Stomach (tissue), 9 donors: ENCODE results near the gene TSPAN8. TPM values are rescaled to one million over a fixed set of nuclear protein-coding genes. Genes with fewer than 3 reads are reported as not detected.

ENCODE experiments used
- DNase-seq, 2 donors: peaks; one replicate each; pipeline versions ENCODE4 v3.0.0 to v3.0.0-alpha.2; 2013 to 2019
- H3K27ac ChIP-seq, 5 donors: fragments of 200-600 bp in 4 of 5; sonication (generic) in 4 of 5; one replicate each; pipeline ENCODE4 v1.5.1; 2013 to 2019; ENCODE audit warnings: mild to moderate bottlenecking in 1 of 5, moderate library complexity in 1 of 5
- H3K27me3 ChIP-seq, 3 donors: fragments of 200-600 bp; sonication (generic); one replicate each; pipeline ENCODE4 v1.5.1; 2017 to 2019; ENCODE audit warnings: mixed run types in 1 of 3
- H3K36me3 ChIP-seq, 4 donors: fragments of 200-600 bp; sonication (generic); 1 replicate in 3 of 4; 2 replicates in 1 of 4; pipeline ENCODE4 v1.5.1; 2016 to 2019
- H3K4me1 ChIP-seq, 4 donors: fragments of 200-600 bp; sonication (generic); one replicate each; pipeline ENCODE4 v1.5.1; 2016 to 2019
- H3K4me3 ChIP-seq, 4 donors: fragments of 200-600 bp; sonication (generic) in 3 of 4; one replicate each; pipeline ENCODE4 v1.5.1; 2016 to 2019; ENCODE audit warnings: mild to moderate bottlenecking in 1 of 4
- H3K9me3 ChIP-seq, 4 donors: fragments of 200-600 bp; sonication (generic); one replicate each; pipeline ENCODE4 v1.5.1; 2016 to 2019
- CTCF ChIP-seq, 7 experiments: fragments of 450-650 bp in 4 of 7; fragments of 200-600 bp in 3 of 7; sonication (generic) in 3 of 7; IDR thresholded peaks; one replicate each; pipeline ENCODE4 v1.5.1; 2016 to 2019; ENCODE audit warnings: antibody characterized with exemption in 7 of 7, control low read depth in 2 of 7, mild to moderate bottlenecking in 1 of 7
- EP300 ChIP-seq: sonication (generic); formaldehyde crosslinking; IDR thresholded peaks from one replicate; pipeline ENCODE4 v1.6.1; 2017; ENCODE audit warnings: antibody characterized with exemption
- POLR2A ChIP-seq, 4 donors: fragments of 450-650 bp; IDR thresholded peaks; one replicate each; pipeline ENCODE4 v1.6.1; 2016; ENCODE audit warnings: antibody characterized with exemption in 4 of 4, control low read depth in 2 of 4, mild to moderate bottlenecking in 1 of 4, moderate library complexity in 1 of 4
- POLR2AphosphoS5 ChIP-seq, 3 donors: sonication (generic); formaldehyde crosslinking; IDR thresholded peaks; one replicate each; pipeline ENCODE4 v1.6.1; 2016; ENCODE audit warnings: antibody characterized with exemption in 3 of 3
- WGBS, 5 donors: extraction: QIAGEN DNeasy Blood & Tissue Kit in 3 of 5; methylation state at CpG; one replicate each; pipeline versions ENCODE4 v1.1.5 to v1.1.7; 2013 to 2018; 5-methylcytosine and 5-hydroxymethylcytosine counted together
- intact Hi-C: fragments of 100-400 bp; cut with DNase I; formaldehyde crosslinking; loops from one replicate; pipeline ENCODE4 v1.15.1; 2023; ENCODE audit warnings: low total_unique reads
- polyA plus RNA-seq, 3 donors: library from polyadenylated mRNA; stranded (reverse); fragments of 200-250 nt; gene quantifications; one replicate each; pipeline ENCODE4 v1.2.3, GENCODE V29; 2013
- total RNA-seq, 5 donors: library from RNA; depleted of rRNA; stranded (reverse); fragments of >200 nt; gene quantifications; one replicate each; pipeline versions ENCODE4 v1.1.0 to v1.2.3, GENCODE V29; 2014 to 2016
- donor health status: healthy with polysubstance abuse.
- donor health status: Bipolar disorder and iron deficiency.
- donor health status: healthy.

Gene TSPAN8
- total and polyA plus RNA-seq, 8 donors = 15.8 to 532 (median 127) TPM

GRCh38 chr12:71092290-71092689, 65.5 kb downstream of the TSPAN8 start:
- no peak overlapping the region for H3K4me3 ChIP-seq
- no peaks in the 10 kb centered on the region for H3K4me1 ChIP-seq

GRCh38 chr12:71090971-71091370, 66.8 kb downstream of the TSPAN8 start:
- H3K9me3 ChIP-seq = peaks cover 0 to 20% (median 12%) of the 10 kb centered on the region in 4 donors
- H3K4me1 ChIP-seq = no peaks in the 10 kb centered on the region
- no peak overlapping the region for H3K4me3 ChIP-seq
- TF ChIP-seq EP300 = no peak
- no peak for TF ChIP-seq POLR2A (IDR thresholded peaks at IDR 0.05)
- H3K27ac ChIP-seq = no peak overlapping the region
- intact Hi-C loops = no loop called here
- DNase-seq = no peak
- WGBS, 5 donors = 72 to 93% (median 86%) methylated on average over 1 of the region's 1 CpG
- no peaks in the 10 kb centered on the region for H3K36me3 ChIP-seq
- no peaks in the 10 kb centered on the region for H3K27me3 ChIP-seq

More at GRCh38 chr12:71092290-71092689, 65.5 kb downstream of the TSPAN8 start:
- no peak for TF ChIP-seq POLR2AphosphoS5 (IDR thresholded peaks at IDR 0.05)
- no peak for TF ChIP-seq POLR2A (IDR thresholded peaks at IDR 0.05)
- no peak for TF ChIP-seq CTCF (IDR thresholded peaks at IDR 0.05)
- no peak for TF ChIP-seq EP300
- intact Hi-C loops = no loop called here
- Histone ChIP-seq H3K9me3 (peaks cover 0 to 20% (median 12%) of the 10 kb centered on the region in 4 donors), H3K27ac (no peak overlapping the region), H3K27me3 (no peaks in the 10 kb centered on the region), H3K36me3 (no peaks in the 10 kb centered on the region)
- WGBS, 5 donors = 41 to 75% (median 50%) methylated on average over 2 of the region's 2 CpGs
- DNase-seq = no peak

- Histone ChIP-seq H3K27ac (no peak overlapping the region), H3K27me3 (no peaks in the 10 kb centered on the region), H3K4me1 (peaks cover 0 to 5% (median 0%) of the 10 kb centered on the region in 4 donors), H3K36me3 (no peaks in the 10 kb centered on the region), H3K4me3 (no peak overlapping the region), H3K9me3 (peaks cover 0 to 3% (median 0%) of the 10 kb centered on the region in 4 donors)
- intact Hi-C loops = no loop called here
- TF ChIP-seq POLR2AphosphoS5 (IDR thresholded peaks at IDR 0.05) = no peak
- DNase-seq = peak in 1 of 2 donors; percentile 9
- 35 to 63% (median 41%) methylated on average over 1 of the region's 1 CpG for WGBS, 5 donors
Measured at GRCh38 chr12:71085575-71085974, 72.2 kb downstream of the TSPAN8 start.

- WGBS, 5 donors = 58 to 70% (median 67%) methylated on average over 2 of the region's 2 CpGs
- H3K27ac ChIP-seq = no peak overlapping the region
- no peaks in the 10 kb centered on the region for H3K27me3 ChIP-seq
- TF ChIP-seq POLR2AphosphoS5 (IDR thresholded peaks at IDR 0.05) = no peak
- H3K36me3 ChIP-seq = no peaks in the 10 kb centered on the region
- intact Hi-C loops = no loop called here
- DNase-seq = no peak
- H3K4me3 ChIP-seq = no peak overlapping the region
- no peaks in the 10 kb centered on the region for H3K4me1 ChIP-seq
- no peaks in the 10 kb centered on the region for H3K9me3 ChIP-seq
Measured at GRCh38 chr12:71075743-71076142, 82.1 kb downstream of the TSPAN8 start.

Other genes starting within 250 kb of the TSPAN8 start
- gene PTPRR, start 237.3 kb downstream of the TSPAN8 start, total RNA-seq = 10 to 100 TPM in 1 of 5 donors, 1 to 10 TPM in 1, under 1 TPM in 1, not detected in 2; 0.58 to 11.1 (median 9.5) TPM
- 1 to 10 TPM in 2 of 3 donors, under 1 TPM in 1; 0.45 to 5.7 (median 2.2) TPM for gene PTPRR, start 237.3 kb downstream of the TSPAN8 start, polyA plus RNA-seq